Measurements from ENCODE around the gene HBM.

DNA sequence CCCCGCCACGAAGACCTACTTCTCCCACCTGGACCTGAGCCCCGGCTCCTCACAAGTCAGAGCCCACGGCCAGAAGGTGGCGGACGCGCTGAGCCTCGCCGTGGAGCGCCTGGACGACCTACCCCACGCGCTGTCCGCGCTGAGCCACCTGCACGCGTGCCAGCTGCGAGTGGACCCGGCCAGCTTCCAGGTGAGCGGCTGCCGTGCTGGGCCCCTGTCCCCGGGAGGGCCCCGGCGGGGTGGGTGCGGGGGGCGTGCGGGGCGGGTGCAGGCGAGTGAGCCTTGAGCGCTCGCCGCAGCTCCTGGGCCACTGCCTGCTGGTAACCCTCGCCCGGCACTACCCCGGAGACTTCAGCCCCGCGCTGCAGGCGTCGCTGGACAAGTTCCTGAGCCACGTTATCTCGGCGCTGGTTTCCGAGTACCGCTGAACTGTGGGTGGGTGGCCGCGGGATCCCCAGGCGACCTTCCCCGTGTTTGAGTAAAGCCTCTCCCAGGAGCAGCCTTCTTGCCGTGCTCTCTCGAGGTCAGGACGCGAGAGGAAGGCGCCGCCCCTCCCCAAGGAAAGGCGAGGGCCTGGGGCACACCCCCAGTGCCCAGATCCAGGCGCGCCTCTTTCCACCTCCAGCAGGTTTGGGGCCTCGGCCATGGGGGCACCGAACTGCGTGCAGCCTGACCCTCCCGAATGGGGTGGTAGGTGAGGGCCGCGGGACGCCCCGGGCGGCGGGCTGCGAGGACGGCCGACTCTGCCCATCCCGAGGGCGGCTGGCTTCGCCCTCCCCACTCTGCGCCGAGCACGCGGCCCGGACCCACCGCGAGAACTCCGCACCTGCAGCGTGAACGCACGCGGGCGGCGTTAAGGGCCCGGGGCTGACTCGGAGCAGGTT is 15.1 kb downstream of the HBM start:
- TF ChIP-seq, protein P1, sequence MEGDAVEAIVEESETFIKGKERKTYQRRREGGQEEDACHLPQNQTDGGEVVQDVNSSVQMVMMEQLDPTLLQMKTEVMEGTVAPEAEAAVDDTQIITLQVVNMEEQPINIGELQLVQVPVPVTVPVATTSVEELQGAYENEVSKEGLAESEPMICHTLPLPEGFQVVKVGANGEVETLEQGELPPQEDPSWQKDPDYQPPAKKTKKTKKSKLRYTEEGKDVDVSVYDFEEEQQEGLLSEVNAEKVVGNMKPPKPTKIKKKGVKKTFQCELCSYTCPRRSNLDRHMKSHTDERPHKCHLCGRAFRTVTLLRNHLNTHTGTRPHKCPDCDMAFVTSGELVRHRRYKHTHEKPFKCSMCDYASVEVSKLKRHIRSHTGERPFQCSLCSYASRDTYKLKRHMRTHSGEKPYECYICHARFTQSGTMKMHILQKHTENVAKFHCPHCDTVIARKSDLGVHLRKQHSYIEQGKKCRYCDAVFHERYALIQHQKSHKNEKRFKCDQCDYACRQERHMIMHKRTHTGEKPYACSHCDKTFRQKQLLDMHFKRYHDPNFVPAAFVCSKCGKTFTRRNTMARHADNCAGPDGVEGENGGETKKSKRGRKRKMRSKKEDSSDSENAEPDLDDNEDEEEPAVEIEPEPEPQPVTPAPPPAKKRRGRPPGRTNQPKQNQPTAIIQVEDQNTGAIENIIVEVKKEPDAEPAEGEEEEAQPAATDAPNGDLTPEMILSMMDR (IDR thresholded peaks at IDR 0.05): no peak
- no peak for TF ChIP-seq POLR2A (IDR thresholded peaks at IDR 0.05)

Measured in body of pancreas (tissue), 4 donors.